ENCODE results near the gene PUDP. TPM values are rescaled to one million over a fixed set of nuclear protein-coding genes. Genes with fewer than 3 reads are reported as not detected.
"Not testable (repeated sequence)": the region's sequence is repeated elsewhere in the genome, so short reads cannot be mapped to it uniquely, and the experiment has no call there.

PUDP gene
- total RNA-seq, 1 donor from 2014 or later, result 18.4 TPM

DNA sequence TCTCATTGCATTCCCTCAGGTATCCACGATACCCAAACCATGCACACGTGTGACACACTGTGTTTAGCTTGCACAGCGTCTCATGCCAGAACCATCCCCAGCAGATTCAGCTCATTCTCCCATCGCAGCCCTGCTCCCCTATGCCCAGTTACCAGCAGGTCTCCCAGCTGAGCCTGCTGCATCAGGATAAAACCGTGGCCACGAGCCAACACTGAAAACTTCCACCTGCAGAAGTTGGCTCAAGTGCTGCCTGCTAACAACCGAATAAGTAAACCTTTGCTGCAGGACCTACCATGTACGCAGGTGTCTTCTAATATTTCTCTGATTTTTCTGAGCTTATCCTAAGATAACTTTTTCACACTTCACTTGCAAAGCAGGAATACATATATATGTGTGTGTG lies 120.9 kb downstream of the PUDP start:
- Mint-ChIP-seq H3K27me3 (ENCODE audit: unreplicated experiment) (no peaks in the 10 kb centered on the region), H3K4me1 (ENCODE audit: unreplicated experiment) (no peaks in the 10 kb centered on the region), H3K4me3 (ENCODE audit: unreplicated experiment) (no peak overlapping the region), H3K9me3 (ENCODE audit: unreplicated experiment) (no peaks in the 10 kb centered on the region), H3K27ac (ENCODE audit: unreplicated experiment) (no peak overlapping the region), H3K36me3 (ENCODE audit: unreplicated experiment) (no peaks in the 10 kb centered on the region)
- TF ChIP-seq, protein P1, sequence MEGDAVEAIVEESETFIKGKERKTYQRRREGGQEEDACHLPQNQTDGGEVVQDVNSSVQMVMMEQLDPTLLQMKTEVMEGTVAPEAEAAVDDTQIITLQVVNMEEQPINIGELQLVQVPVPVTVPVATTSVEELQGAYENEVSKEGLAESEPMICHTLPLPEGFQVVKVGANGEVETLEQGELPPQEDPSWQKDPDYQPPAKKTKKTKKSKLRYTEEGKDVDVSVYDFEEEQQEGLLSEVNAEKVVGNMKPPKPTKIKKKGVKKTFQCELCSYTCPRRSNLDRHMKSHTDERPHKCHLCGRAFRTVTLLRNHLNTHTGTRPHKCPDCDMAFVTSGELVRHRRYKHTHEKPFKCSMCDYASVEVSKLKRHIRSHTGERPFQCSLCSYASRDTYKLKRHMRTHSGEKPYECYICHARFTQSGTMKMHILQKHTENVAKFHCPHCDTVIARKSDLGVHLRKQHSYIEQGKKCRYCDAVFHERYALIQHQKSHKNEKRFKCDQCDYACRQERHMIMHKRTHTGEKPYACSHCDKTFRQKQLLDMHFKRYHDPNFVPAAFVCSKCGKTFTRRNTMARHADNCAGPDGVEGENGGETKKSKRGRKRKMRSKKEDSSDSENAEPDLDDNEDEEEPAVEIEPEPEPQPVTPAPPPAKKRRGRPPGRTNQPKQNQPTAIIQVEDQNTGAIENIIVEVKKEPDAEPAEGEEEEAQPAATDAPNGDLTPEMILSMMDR (IDR thresholded peaks at IDR 0.05), result no peak
- DNase-seq (ENCODE audit: extremely low spot score, unreplicated experiment), result no peak

DNA sequence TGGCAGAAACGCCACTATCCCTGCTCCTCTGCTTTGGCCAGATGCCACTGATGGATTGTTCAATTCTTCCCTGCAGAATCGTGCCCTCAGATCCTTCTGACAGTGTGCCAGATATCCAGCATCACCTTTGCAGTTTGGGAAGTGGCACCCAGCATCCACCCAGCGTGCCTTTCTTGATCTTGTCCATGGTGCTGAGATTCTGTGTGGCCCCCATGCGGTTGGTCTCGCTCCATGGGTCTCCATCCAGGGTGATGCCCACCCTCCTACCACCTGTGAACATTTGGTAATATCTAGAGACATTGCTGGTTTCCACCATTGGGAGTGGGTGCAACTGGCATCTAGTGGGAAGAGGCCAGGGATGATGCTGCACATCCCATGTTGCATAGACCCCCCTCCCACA lies 121.6 kb downstream of the PUDP start:
- H3K27me3 Mint-ChIP-seq (ENCODE audit: unreplicated experiment); H3K4me1 Mint-ChIP-seq (ENCODE audit: unreplicated experiment); H3K4me3 Mint-ChIP-seq (ENCODE audit: unreplicated experiment); H3K9me3 Mint-ChIP-seq (ENCODE audit: unreplicated experiment); H3K36me3 Mint-ChIP-seq (ENCODE audit: unreplicated experiment); H3K27ac Mint-ChIP-seq (ENCODE audit: unreplicated experiment); DNase-seq (ENCODE audit: extremely low spot score, unreplicated experiment): not testable (repeated sequence)

DNA sequence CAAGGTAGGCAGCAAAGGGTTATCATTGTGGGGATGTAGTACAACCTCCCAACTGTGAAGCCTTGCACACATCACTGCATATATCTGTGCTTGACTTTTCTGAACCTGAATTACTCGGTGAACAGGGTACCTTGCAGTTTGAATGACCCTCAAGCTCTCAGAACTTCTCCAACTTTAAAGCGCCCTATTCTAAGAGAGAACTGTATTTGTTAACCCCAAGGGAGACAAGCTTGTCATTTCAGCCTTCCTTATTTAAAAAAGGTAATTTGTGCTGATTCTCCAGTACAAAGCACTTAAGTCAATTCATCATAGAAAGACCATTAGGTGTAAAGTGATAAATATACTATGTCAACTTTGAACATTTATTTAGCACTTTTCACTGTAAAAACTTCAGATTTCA lies 122.5 kb downstream of the PUDP start:
- Mint-ChIP-seq H3K27me3 (ENCODE audit: unreplicated experiment) (no peaks in the 10 kb centered on the region), H3K27ac (ENCODE audit: unreplicated experiment) (no peak overlapping the region), H3K4me1 (ENCODE audit: unreplicated experiment) (no peaks in the 10 kb centered on the region), H3K9me3 (ENCODE audit: unreplicated experiment) (no peaks in the 10 kb centered on the region), H3K4me3 (ENCODE audit: unreplicated experiment) (no peak overlapping the region), H3K36me3 (ENCODE audit: unreplicated experiment) (no peaks in the 10 kb centered on the region)
- no peak for DNase-seq (ENCODE audit: extremely low spot score, unreplicated experiment)
- TF ChIP-seq, protein P1 (IDR thresholded peaks at IDR 0.05), result no peak

DNA sequence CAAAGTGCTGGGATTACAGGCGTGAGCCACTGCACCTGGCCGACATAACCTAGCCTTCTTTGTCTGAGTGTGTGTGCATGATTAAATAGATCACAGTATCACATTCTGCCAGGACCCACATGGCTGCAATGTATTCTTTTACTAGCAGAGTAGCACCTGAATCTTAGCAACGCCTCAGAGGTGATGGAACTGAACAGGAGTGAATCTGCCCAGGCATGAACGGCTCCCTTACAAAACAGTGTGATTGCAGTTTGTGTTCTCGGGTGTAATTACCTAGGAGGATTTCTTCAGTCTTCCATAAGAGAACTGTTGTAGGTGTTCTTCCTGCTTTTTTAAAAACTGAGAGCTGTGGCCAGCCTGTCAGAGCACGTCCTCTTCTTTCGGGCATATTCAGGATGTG lies 123.1 kb downstream of the PUDP start:
- Mint-ChIP-seq H3K4me3 (ENCODE audit: unreplicated experiment) (no peak overlapping the region), H3K27ac (ENCODE audit: unreplicated experiment) (no peak overlapping the region)

DNA sequence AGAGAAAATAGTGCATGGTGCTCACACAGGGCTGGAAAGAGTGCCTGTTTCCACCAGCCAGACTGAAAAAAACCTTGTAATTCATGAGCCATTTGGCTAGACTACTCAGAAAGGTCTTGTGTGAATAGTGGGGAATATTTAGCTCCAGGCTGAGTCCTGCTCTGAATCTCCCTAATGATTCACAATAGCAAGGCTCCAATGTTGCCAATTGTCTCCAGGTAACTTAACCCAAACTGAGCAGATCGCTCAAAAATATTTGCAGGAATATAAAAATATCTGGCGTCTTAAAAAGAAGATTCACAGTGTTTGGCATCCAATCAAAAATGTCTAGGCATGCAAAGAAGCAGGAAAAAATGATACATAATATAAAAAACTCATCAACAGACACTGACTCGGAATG lies 125.0 kb downstream of the PUDP start:
- not testable (repeated sequence) for H3K27ac Mint-ChIP-seq (ENCODE audit: unreplicated experiment); H3K27me3 Mint-ChIP-seq (ENCODE audit: unreplicated experiment); H3K9me3 Mint-ChIP-seq (ENCODE audit: unreplicated experiment); DNase-seq (ENCODE audit: extremely low spot score, unreplicated experiment); H3K36me3 Mint-ChIP-seq (ENCODE audit: unreplicated experiment); H3K4me3 Mint-ChIP-seq (ENCODE audit: unreplicated experiment); H3K4me1 Mint-ChIP-seq (ENCODE audit: unreplicated experiment)

More for the DNA sequence above, 123.1 kb downstream of the PUDP start:
- Mint-ChIP-seq H3K36me3 (ENCODE audit: unreplicated experiment) (no peaks in the 10 kb centered on the region), H3K4me1 (ENCODE audit: unreplicated experiment) (no peaks in the 10 kb centered on the region), H3K27me3 (ENCODE audit: unreplicated experiment) (no peaks in the 10 kb centered on the region), H3K9me3 (ENCODE audit: unreplicated experiment) (no peaks in the 10 kb centered on the region)
- TF ChIP-seq, protein P1 (IDR thresholded peaks at IDR 0.05), result no peak
- no peak for DNase-seq (ENCODE audit: extremely low spot score, unreplicated experiment)

DNA sequence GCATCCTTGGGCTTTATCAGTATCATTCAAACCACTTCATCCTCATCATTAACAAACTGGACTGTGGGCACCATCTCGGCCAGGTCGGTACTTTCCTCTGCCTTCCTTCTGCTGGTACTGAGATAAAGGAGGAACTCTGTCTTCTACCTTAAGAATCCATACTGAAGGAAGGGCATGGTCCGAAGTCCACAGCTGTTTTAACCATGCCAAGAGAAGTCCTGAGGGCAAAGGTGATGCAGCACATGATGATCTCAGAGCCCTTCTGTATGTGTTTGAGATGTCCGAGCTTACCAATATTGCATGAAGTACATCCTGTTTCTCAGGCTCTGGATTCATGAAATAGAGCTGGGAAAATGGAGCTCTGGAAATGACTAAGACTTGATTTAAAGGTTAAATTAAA lies 126.0 kb downstream of the PUDP start:
- no peaks in the 10 kb centered on the region for H3K9me3 Mint-ChIP-seq (ENCODE audit: unreplicated experiment)
- no peaks in the 10 kb centered on the region for H3K4me1 Mint-ChIP-seq (ENCODE audit: unreplicated experiment)
- DNase-seq (ENCODE audit: extremely low spot score, unreplicated experiment), result no peak
- no peak overlapping the region for H3K4me3 Mint-ChIP-seq (ENCODE audit: unreplicated experiment)
- no peak overlapping the region for H3K27ac Mint-ChIP-seq (ENCODE audit: unreplicated experiment)
- H3K27me3 Mint-ChIP-seq (ENCODE audit: unreplicated experiment), result no peaks in the 10 kb centered on the region
- TF ChIP-seq, protein P1 (IDR thresholded peaks at IDR 0.05), result no peak
- H3K36me3 Mint-ChIP-seq (ENCODE audit: unreplicated experiment), result no peaks in the 10 kb centered on the region
